Neural progenitor cell (in vitro differentiated cells): ENCODE data around the gene TRMO. TPM values are rescaled to one million over a fixed set of nuclear protein-coding genes. Genes with fewer than 3 reads are reported as not detected.
A peak's percentile ranks its signal among the peaks of the same experiment; 100 is the strongest.

Source experiments
- DNase-seq: peaks from one replicate; pipeline ENCODE4 v3.0.0-alpha.2; 2016; ENCODE audit warnings: low spot score
- H2AFZ ChIP-seq: fragments of 200-600 bp; sonication (generic); replicated peaks from 2 replicates; pipeline ENCODE4 v1.6.1; 2016; ENCODE audit warnings: antibody characterized with exemption
- H3F3A ChIP-seq: fragments of 200-600 bp; sonication (generic); 2 replicates; pipeline ENCODE4 v1.6.1; 2016; ENCODE audit warnings: antibody characterized with exemption, low read depth
- H3K27ac ChIP-seq: fragments of 200-600 bp; sonication (generic); 2 replicates; pipeline ENCODE4 v1.5.1; 2016; ENCODE audit warnings: mild to moderate bottlenecking
- H3K27me3 ChIP-seq: fragments of 200-600 bp; sonication (generic); 2 replicates; pipeline ENCODE4 v1.6.1; 2016; ENCODE audit warnings: mild to moderate bottlenecking, moderate library complexity
- H3K36me3 ChIP-seq: fragments of 200-600 bp; sonication (generic); 2 replicates; pipeline ENCODE4 v1.5.1; 2016
- H3K4me1 ChIP-seq: fragments of 200-600 bp; sonication (generic); 2 replicates; pipeline ENCODE4 v1.6.1; 2016; ENCODE audit warnings: mixed run types
- H3K4me2 ChIP-seq: fragments of 200-600 bp; sonication (generic); 2 replicates; pipeline ENCODE4 v1.6.1; 2016
- H3K4me3 ChIP-seq: fragments of 200-600 bp; sonication (generic); 2 replicates; pipeline ENCODE4 v1.5.1; 2016
- H3K79me2 ChIP-seq: fragments of 200-600 bp; sonication (generic); 2 replicates; pipeline ENCODE4 v1.6.1; 2016; ENCODE audit warnings: low read depth
- H3K9ac ChIP-seq: fragments of 200-600 bp; sonication (generic); 2 replicates; pipeline ENCODE4 v1.6.1; 2016
- H3K9me3 ChIP-seq: fragments of 200-600 bp; sonication (generic); 2 replicates; pipeline ENCODE4 v1.5.1; 2016; ENCODE audit warnings: low read depth
- H4K20me1 ChIP-seq: fragments of 200-600 bp; sonication (generic); 2 replicates; pipeline ENCODE4 v1.6.1; 2016; ENCODE audit warnings: low read depth
- H3K27ac Mint-ChIP-seq: 3 replicates; pipeline ENCODE4 v1.8.0; 2021; ENCODE audit warnings: mixed read lengths
- H3K27me3 Mint-ChIP-seq: 2 replicates; pipeline ENCODE4 v1.8.0; 2022; ENCODE audit warnings: low read depth, mild to moderate bottlenecking, inconsistent platforms, moderate library complexity, mixed read lengths; ENCODE audit not compliant: insufficient read depth
- H3K36me3 Mint-ChIP-seq: 3 replicates; pipeline ENCODE4 v1.8.0; 2021; ENCODE audit warnings: mixed read lengths
- H3K4me1 Mint-ChIP-seq: 3 replicates; pipeline ENCODE4 v1.8.0; 2021; ENCODE audit warnings: mixed read lengths
- H3K4me3 Mint-ChIP-seq: 3 replicates; pipeline ENCODE4 v1.8.0; 2021; ENCODE audit warnings: mild to moderate bottlenecking, moderate library complexity, mixed read lengths
- H3K9me3 Mint-ChIP-seq: 3 replicates; pipeline ENCODE4 v1.8.0; 2020; ENCODE audit warnings: mixed read lengths
- CTCF ChIP-seq: fragments of 200-600 bp; sonication (generic); IDR thresholded peaks from 2 replicates; pipeline ENCODE4 v1.5.1; 2017; ENCODE audit warnings: antibody characterized with exemption, mild to moderate bottlenecking
- EZH2 ChIP-seq: fragments of 200-600 bp; sonication (generic); IDR thresholded peaks from 2 replicates; pipeline ENCODE4 v1.6.1; 2017; ENCODE audit warnings: antibody characterized with exemption, mild to moderate bottlenecking, moderate library complexity
- EZH2phosphoT487 ChIP-seq: fragments of 200-600 bp; sonication (generic); IDR thresholded peaks from 2 replicates; pipeline ENCODE4 v1.6.1; 2017; ENCODE audit warnings: antibody characterized with exemption
- total RNA-seq: library from RNA; depleted of rRNA; stranded (reverse); fragments of >200 nt; gene quantifications from 2 replicates; pipeline ENCODE4 v1.2.3, GENCODE V29; 2015; ENCODE audit warnings: low replicate concordance

TRMO gene
- total RNA-seq, 1 donor from 2014 or later = 5.7 TPM

- no peaks in the 10 kb centered on the region for H3K36me3 Mint-ChIP-seq
- Histone ChIP-seq H3K27me3 (peaks cover 100% of the 10 kb centered on the region), H4K20me1 (no peaks in the 10 kb centered on the region), H3K9me3 (no peaks in the 10 kb centered on the region), H2AFZ (no peak overlapping the region), H3K4me1 (no peaks in the 10 kb centered on the region), H3K9ac (no peak overlapping the region), H3K4me2 (no peak overlapping the region), H3K36me3 (no peaks in the 10 kb centered on the region), H3F3A (no peaks in the 10 kb centered on the region), H3K79me2 (no peaks in the 10 kb centered on the region), H3K4me3 (no peak overlapping the region), H3K27ac (no peak overlapping the region)
- TF ChIP-seq EZH2 (no peak), CTCF (no peak), EZH2phosphoT487 (no peak)
- H3K4me1 Mint-ChIP-seq = no peaks in the 10 kb centered on the region
- no peak for DNase-seq
- H3K27me3 Mint-ChIP-seq = peaks cover 21% of the 10 kb centered on the region
- H3K4me3 Mint-ChIP-seq = no peak overlapping the region
- H3K27ac Mint-ChIP-seq = no peak overlapping the region
- H3K9me3 Mint-ChIP-seq = no peaks in the 10 kb centered on the region
These were observed 6.8 kb upstream of the TRMO start for GRCh38 chr9:97928986-97929604.

GRCh38 chr9:97925497-97926334, 3.4 kb upstream of the TRMO start:
- Histone ChIP-seq H3F3A (peaks cover 12% of the 10 kb centered on the region), H3K4me2 (no peak overlapping the region), H3K4me1 (no peaks in the 10 kb centered on the region), H2AFZ (no peak overlapping the region), H3K4me3 (no peak overlapping the region), H4K20me1 (no peaks in the 10 kb centered on the region), H3K79me2 (peaks cover 4% of the 10 kb centered on the region), H3K27me3 (peaks cover 77% of the 10 kb centered on the region), H3K9ac (no peak overlapping the region), H3K9me3 (no peaks in the 10 kb centered on the region), H3K27ac (no peak overlapping the region), H3K36me3 (no peaks in the 10 kb centered on the region)
- H3K36me3 Mint-ChIP-seq = no peaks in the 10 kb centered on the region
- TF ChIP-seq EZH2 = no peak
- TF ChIP-seq CTCF = no peak
- no peak for TF ChIP-seq EZH2phosphoT487
- H3K4me1 Mint-ChIP-seq = peaks cover 17% of the 10 kb centered on the region
- peaks cover 3% of the 10 kb centered on the region for H3K9me3 Mint-ChIP-seq
- no peak for DNase-seq
- H3K27me3 Mint-ChIP-seq = peaks cover 25% of the 10 kb centered on the region
- H3K27ac Mint-ChIP-seq = no peak overlapping the region
- H3K4me3 Mint-ChIP-seq = no peak overlapping the region

- Mint-ChIP-seq H3K27ac (no peak overlapping the region), H3K4me3 (no peak overlapping the region), H3K9me3 (peaks cover 3% of the 10 kb centered on the region), H3K27me3 (peaks cover 19% of the 10 kb centered on the region), H3K4me1 (peaks cover 19% of the 10 kb centered on the region), H3K36me3 (no peaks in the 10 kb centered on the region)
- H3F3A ChIP-seq = peaks cover 12% of the 10 kb centered on the region
- TF ChIP-seq CTCF = no peak
- no peak for TF ChIP-seq EZH2
- no peak for TF ChIP-seq EZH2phosphoT487
- H3K27me3 ChIP-seq = peaks cover 69% of the 10 kb centered on the region
- H3K9ac ChIP-seq = no peak overlapping the region
- H3K36me3 ChIP-seq = no peaks in the 10 kb centered on the region
- no peak overlapping the region for H3K27ac ChIP-seq
- no peak overlapping the region for H3K4me3 ChIP-seq
- DNase-seq = no peak
- peaks cover 4% of the 10 kb centered on the region for H3K79me2 ChIP-seq
- no peaks in the 10 kb centered on the region for H4K20me1 ChIP-seq
- H3K4me1 ChIP-seq = no peaks in the 10 kb centered on the region
- H3K9me3 ChIP-seq = no peaks in the 10 kb centered on the region
- no peak overlapping the region for H3K4me2 ChIP-seq
- H2AFZ ChIP-seq = peak overlapping the region; percentile 12
These were observed 2.1 kb upstream of the TRMO start for GRCh38 chr9:97924386-97924785.
